Astrocyte (in vitro differentiated cells and primary cell): ENCODE data around the gene ARPP21. TPM values are rescaled to one million over a fixed set of nuclear protein-coding genes. Genes with fewer than 3 reads are reported as not detected.

Experiments used
- DNase-seq: peaks from one replicate; pipeline ENCODE4 v3.0.0-alpha.2; 2010; ENCODE audit warnings: low read depth
- FAIRE-seq: peaks from 2 replicates; lab custom pipeline; 2011; peaks lifted over from hg19 to GRCh38; lab: Jason Lieb, UNC
- H2AFZ ChIP-seq: 2 replicates; pipeline ENCODE4 v1.6.0; 2012; ENCODE audit warnings: low read depth, low read length, inconsistent platforms
- H3K27ac ChIP-seq: 2 replicates; pipeline ENCODE4 v1.5.1; 2011; ENCODE audit warnings: low read depth, low read length, inconsistent platforms
- H3K27me3 ChIP-seq: 2 replicates; pipeline ENCODE4 v1.6.0; 2011; ENCODE audit warnings: low read length, inconsistent platforms; ENCODE audit not compliant: insufficient read depth
- H3K36me3 ChIP-seq: 2 replicates; pipeline ENCODE4 v1.5.1; 2011; ENCODE audit warnings: low read length, inconsistent platforms; ENCODE audit not compliant: insufficient read depth
- H3K4me1 ChIP-seq: 2 replicates; pipeline ENCODE4 v1.5.1; 2011; ENCODE audit warnings: low read length, inconsistent platforms; ENCODE audit not compliant: insufficient read depth
- H3K4me2 ChIP-seq: 2 replicates; pipeline ENCODE4 v1.6.0; 2012; ENCODE audit warnings: low read length, inconsistent platforms
- H3K4me3 ChIP-seq: 2 replicates; pipeline ENCODE4 v1.5.1; 2011; ENCODE audit warnings: low read depth, mild to moderate bottlenecking, low read length, inconsistent platforms; ENCODE audit not compliant: insufficient read depth
- H3K79me2 ChIP-seq: 2 replicates; pipeline ENCODE4 v1.6.0; 2012; ENCODE audit warnings: mild to moderate bottlenecking, low read length, inconsistent platforms; ENCODE audit not compliant: insufficient read depth
- H3K9ac ChIP-seq: 2 replicates; pipeline ENCODE4 v1.6.0; 2012; ENCODE audit warnings: mild to moderate bottlenecking, low read length, inconsistent platforms
- H3K9me3 ChIP-seq: 2 replicates; pipeline ENCODE4 v1.5.1; 2012; ENCODE audit warnings: low read depth, mild to moderate bottlenecking, low read length, inconsistent platforms; ENCODE audit not compliant: insufficient read depth
- H4K20me1 ChIP-seq: 2 replicates; pipeline ENCODE4 v1.6.0; 2012; ENCODE audit warnings: low read length, inconsistent platforms; ENCODE audit not compliant: insufficient read depth
- H3K27ac Mint-ChIP-seq: one replicate; pipeline ENCODE4 v1.8.0; 2021; ENCODE audit warnings: mild to moderate bottlenecking, mixed read lengths; ENCODE audit not compliant: unreplicated experiment
- H3K27me3 Mint-ChIP-seq: one replicate; pipeline ENCODE4 v1.8.0; 2021; ENCODE audit warnings: low read depth, mixed read lengths; ENCODE audit not compliant: unreplicated experiment
- H3K36me3 Mint-ChIP-seq: one replicate; pipeline ENCODE4 v1.8.0; 2021; ENCODE audit warnings: low read depth, mixed read lengths; ENCODE audit not compliant: unreplicated experiment
- H3K4me1 Mint-ChIP-seq: one replicate; pipeline ENCODE4 v1.8.0; 2021; ENCODE audit warnings: low read depth, mixed read lengths; ENCODE audit not compliant: unreplicated experiment
- H3K4me3 Mint-ChIP-seq: one replicate; pipeline ENCODE4 v1.8.0; 2021; ENCODE audit warnings: mild to moderate bottlenecking, moderate library complexity, mixed read lengths; ENCODE audit not compliant: unreplicated experiment
- H3K9me3 Mint-ChIP-seq: one replicate; pipeline ENCODE4 v1.8.0; 2021; ENCODE audit warnings: mild to moderate bottlenecking, mixed read lengths; ENCODE audit not compliant: unreplicated experiment
- CTCF ChIP-seq: IDR thresholded peaks from 2 replicates; pipeline ENCODE4 v1.5.1; 2011; ENCODE audit warnings: low read depth, mild to moderate bottlenecking, inconsistent platforms, low read length, moderate library complexity; ENCODE audit not compliant: insufficient read depth
- EZH2 ChIP-seq: IDR thresholded peaks from 2 replicates; pipeline ENCODE4 v1.6.1; 2012; ENCODE audit warnings: mild to moderate bottlenecking, low read length, inconsistent platforms; ENCODE audit not compliant: insufficient read depth
- total RNA-seq: library from RNA; stranded (reverse); gene quantifications from 2 replicates; pipeline ENCODE4 v1.2.1, GENCODE V29; 2021

ARPP21 gene
- total RNA-seq, 1 donor from 2014 or later = 0.45 TPM

GRCh38 chr3:35670408-35670965 lies 31.2 kb downstream of the ARPP21 start:
- Mint-ChIP-seq H3K4me1 (peaks cover 13% of the 10 kb centered on the region), H3K27me3 (peaks cover 3% of the 10 kb centered on the region), H3K4me3 (no peak overlapping the region), H3K36me3 (no peaks in the 10 kb centered on the region), H3K9me3 (no peaks in the 10 kb centered on the region), H3K27ac (no peak overlapping the region)
- Histone ChIP-seq H3K79me2 (no peaks in the 10 kb centered on the region), H3K27me3 (no peaks in the 10 kb centered on the region), H4K20me1 (no peaks in the 10 kb centered on the region), H3K9ac (no peak overlapping the region), H3K4me2 (no peak overlapping the region), H3K27ac (no peak overlapping the region), H2AFZ (no peak overlapping the region), H3K4me3 (no peak overlapping the region), H3K4me1 (peaks cover 7% of the 10 kb centered on the region), H3K9me3 (no peaks in the 10 kb centered on the region), H3K36me3 (no peaks in the 10 kb centered on the region)
- TF ChIP-seq EZH2 = no peak
- TF ChIP-seq CTCF = no peak
- DNase-seq (no peak), FAIRE-seq (no peak)

- Mint-ChIP-seq H3K9me3 (no peaks in the 10 kb centered on the region), H3K36me3 (no peaks in the 10 kb centered on the region), H3K4me1 (peaks cover 12% of the 10 kb centered on the region), H3K4me3 (no peak overlapping the region), H3K27ac (no peak overlapping the region), H3K27me3 (peaks cover 3% of the 10 kb centered on the region)
- FAIRE-seq (no peak), DNase-seq (no peak)
- TF ChIP-seq CTCF (no peak), EZH2 (no peak)
- Histone ChIP-seq H3K9me3 (no peaks in the 10 kb centered on the region), H3K4me2 (no peak overlapping the region), H3K9ac (no peak overlapping the region), H3K4me3 (no peak overlapping the region), H3K4me1 (peaks cover 2% of the 10 kb centered on the region), H4K20me1 (no peaks in the 10 kb centered on the region), H3K36me3 (no peaks in the 10 kb centered on the region), H3K27me3 (no peaks in the 10 kb centered on the region), H3K27ac (no peak overlapping the region), H3K79me2 (no peaks in the 10 kb centered on the region), H2AFZ (no peak overlapping the region)
Observed at GRCh38 chr3:35671483-35671882, 32.2 kb downstream of the ARPP21 start.

DNA sequence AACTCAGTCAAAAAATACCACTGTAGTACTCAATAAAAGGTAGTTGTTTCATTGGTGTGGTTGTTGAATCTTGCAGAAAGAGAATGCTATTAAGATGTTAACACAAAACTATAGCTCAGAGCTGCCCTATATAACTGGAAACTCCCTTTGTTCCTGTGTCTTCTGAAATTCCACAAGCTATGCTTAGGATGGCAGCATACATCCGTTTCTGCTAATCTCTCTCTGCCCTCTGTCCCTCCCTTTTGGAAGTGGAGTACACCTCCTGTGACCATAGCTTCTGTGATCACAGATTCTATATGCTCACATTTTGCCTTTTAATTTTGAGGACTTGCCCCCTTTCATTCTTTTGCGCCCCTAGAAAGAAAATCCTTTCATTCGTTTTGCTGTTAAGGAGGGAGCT lies 33.7 kb downstream of the ARPP21 start:
- H3K79me2 ChIP-seq = no peaks in the 10 kb centered on the region
- no peaks in the 10 kb centered on the region for H3K9me3 ChIP-seq
- Mint-ChIP-seq H3K27ac (no peak overlapping the region), H3K9me3 (no peaks in the 10 kb centered on the region), H3K4me1 (peaks cover 12% of the 10 kb centered on the region), H3K36me3 (no peaks in the 10 kb centered on the region), H3K4me3 (no peak overlapping the region), H3K27me3 (peaks cover 3% of the 10 kb centered on the region)
- no peak overlapping the region for H3K27ac ChIP-seq
- no peaks in the 10 kb centered on the region for H4K20me1 ChIP-seq
- no peak overlapping the region for H2AFZ ChIP-seq
- no peak for DNase-seq
- H3K9ac ChIP-seq = no peak overlapping the region
- no peaks in the 10 kb centered on the region for H3K36me3 ChIP-seq
- TF ChIP-seq CTCF = no peak
- no peak for TF ChIP-seq EZH2
- H3K4me3 ChIP-seq = no peak overlapping the region
- H3K27me3 ChIP-seq = no peaks in the 10 kb centered on the region
- no peak for FAIRE-seq
- peaks cover 5% of the 10 kb centered on the region for H3K4me1 ChIP-seq
- H3K4me2 ChIP-seq = no peak overlapping the region
